ENCODE measurements around the gene FBXO31.

FBXO31 gene

DNA sequence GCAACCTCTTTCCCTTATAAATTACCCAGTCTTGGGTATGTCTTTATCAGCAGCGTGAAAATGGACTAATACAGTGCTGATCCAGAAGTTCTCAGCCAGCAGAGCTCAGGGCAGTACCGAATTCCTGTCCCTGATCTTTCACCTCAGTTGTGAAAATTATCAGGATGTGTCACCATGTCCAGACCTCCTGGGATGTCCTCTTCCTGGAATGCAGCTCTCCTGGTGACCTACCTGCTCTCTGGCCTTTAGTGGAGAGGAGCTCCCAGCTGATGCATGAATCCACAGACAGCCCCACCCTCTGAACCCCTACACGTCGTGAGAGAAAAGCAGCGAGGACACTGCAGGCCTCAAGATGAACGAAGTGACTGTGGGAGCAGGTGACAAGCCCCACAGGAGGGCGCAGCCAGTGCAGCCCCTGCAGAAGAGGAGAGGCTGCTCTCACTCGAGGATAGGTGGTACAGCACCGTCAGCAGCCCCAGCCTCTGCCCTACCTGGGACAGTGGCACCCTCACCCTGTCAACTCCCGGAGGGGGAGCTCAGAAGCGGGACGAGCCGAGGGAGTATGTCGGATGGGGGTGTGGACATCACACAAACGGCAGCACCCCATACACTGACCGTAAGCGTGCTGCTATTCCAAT is 44.4 kb downstream of the FBXO31 start:
- DNase-seq: no peak

DNA sequence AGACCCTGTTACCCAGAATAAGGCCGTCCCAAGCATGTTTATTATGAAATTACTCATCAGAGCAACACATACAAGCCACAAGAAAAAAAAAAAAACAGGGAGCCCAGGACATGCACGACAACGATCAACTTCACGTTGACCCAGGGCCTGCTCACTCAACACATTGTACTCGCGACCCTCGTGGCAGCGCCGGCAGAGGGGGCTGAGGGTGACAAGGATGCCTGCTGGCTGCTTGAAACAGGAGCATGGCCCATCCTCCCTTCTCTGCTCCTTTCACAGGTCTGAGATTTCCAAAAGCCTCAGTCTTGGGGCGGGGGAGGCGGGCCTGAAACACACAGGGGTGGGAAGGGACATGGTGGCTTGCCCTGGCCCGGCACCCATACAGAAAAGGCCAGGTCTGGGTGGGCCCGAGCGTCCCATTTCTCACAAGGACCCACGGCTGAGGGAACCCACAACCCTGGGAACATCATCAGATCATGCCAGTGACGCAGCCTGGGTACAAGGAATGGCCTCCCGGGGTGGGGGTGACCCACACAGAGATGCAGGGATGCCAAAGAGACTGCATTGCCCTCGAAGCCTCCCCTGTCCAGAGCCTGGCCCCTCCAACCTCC is 45.3 kb downstream of the FBXO31 start:
- no peak for DNase-seq

DNA sequence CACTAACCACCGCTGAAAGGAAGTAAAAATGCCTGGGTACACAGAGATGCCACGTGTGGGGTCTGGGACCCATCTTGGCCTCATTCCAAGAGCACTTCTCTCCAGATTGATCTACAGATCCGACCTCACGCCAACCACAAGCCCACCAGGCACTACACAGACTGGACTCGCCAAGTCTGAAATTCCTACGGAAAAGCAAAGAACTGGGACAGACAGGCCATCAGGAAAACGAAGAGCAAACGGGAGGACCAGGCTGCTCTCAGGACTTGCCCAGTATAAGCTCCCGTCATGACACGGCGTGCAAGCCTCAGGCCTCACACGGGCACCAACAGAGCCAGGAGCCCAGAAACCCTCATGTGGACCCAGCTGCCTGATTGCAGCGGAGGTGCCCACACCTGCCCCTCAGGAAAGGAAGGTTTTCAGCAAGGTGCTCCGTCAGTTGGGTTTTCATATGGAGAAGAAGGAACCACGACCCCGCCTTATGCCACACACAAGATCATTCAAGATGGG is 46.3 kb downstream of the FBXO31 start:
- DNase-seq: no peak

DNA sequence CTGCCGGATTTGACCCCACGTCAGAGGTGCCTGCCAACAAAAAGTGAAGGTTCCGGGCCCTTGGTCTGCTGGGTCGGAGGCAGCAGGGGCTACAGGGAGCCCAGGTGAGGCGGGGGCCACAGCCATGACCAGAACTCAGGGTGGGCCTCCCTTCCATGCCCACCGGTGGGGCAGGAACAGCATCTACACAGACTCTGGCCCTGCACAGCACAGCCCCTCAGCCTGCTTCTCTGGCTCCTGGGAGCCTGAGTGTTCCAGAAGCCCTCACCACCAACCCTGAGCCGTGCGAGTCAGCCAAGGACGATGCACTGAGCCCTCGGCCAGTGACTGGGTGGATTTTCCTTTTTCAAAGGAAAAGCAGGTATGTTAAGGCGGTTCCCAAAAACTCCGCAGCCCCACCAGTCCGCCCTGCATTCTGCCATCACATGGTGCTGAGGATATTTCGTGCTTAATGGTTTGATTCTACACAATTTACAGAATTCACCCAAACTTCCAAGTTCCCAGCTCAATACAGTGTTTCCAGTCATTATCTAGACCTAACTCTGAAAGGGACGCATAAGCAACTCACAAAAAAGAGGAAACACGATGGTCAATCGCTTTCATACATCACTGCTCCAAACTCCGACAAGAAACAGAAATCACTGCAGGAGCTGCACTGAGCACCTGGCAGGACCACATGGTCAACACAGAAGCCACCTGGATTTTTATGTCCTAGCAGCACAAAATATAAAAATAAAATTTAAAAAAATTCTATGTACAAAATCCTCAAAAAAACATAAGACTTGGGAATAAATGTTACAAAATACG is 46.9 kb downstream of the FBXO31 start:
- peak in 1 of 3 donors; percentile 14 for DNase-seq

DNA sequence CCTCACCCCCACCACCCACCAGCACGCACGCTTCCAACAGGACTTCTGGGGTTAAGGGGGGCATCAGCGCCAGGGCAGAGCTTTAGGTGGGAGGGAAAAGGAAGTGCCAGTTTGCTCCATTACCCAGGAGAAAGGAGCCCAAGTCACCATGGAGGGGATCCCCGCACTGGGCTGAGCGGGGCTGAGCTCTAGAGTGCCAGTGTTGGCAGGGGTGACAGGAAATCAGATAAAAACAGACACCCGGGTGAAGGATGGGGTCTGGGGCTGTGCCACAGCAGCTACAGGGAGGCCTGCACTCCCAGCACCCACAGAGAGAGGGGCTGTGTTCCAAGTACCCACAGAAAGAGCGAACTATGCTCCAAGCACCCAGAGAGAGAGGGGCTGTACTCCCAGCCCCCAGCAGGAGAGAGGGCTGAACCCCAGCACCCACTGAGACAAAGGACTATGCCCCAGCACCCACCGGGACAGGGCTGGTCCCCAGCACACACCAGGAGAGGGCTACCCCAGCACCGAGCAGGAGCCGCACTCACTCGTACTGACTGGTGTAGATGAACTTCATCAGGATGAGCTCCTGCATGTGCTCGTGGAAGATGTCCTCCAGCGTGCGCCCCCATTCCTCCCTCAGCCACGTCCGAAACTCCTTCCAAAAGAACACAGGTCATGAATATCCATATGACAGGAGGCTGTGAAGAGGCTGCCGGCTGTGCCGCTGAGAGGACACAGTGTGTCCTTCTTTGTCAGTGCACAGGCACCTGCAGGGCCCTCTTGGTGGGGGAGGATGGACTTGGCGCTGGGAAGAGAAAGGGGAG is 47.7 kb downstream of the FBXO31 start:
- DNase-seq: no peak

DNA sequence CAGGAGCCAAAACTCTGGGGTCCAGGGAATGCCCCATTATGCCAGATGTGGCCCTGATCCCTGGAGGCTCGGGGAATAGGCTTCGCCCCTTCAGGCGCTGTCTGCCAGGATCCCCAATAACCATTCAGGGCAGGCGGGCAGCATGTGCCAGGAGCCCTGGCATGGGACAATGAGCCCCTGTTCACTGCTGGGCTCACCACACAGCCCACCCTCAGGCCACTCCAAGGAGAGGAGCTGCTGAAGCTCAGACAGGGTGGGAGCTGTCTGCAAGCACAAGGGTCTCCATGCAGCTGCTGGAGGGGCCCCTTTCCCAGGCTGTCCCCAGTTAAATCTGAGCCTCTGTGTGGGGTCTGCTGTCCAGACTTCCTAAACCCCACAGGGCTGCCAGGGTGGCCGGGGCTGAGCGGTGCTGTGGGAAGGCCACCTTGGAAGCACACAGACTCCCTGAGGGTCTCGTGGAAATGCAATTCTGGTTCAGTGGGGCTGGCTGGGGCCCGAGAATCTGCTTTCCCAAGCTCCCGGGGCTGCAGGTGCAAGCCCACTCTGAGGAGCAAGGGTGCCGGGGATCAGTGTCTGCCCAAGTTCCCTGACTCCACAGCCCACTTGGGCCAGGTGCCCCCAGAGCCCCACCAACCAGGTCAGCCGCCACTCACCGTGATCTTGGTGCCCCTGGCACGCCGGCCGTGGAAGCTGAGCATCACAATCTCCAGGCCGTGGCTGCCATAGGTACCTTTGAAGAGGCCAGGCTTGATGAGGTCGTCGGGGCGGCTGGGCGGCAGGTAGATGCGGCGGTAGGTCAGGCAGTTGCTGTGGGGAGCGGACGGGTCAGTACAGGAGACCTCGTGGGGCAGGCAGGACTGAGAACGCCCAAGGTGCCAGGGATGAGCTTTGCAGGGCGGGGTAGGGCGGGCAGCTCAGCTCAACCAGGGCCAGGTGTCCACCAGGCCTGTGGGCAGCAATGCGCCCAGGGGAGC is 48.6 kb downstream of the FBXO31 start:
- no peak for DNase-seq

DNA sequence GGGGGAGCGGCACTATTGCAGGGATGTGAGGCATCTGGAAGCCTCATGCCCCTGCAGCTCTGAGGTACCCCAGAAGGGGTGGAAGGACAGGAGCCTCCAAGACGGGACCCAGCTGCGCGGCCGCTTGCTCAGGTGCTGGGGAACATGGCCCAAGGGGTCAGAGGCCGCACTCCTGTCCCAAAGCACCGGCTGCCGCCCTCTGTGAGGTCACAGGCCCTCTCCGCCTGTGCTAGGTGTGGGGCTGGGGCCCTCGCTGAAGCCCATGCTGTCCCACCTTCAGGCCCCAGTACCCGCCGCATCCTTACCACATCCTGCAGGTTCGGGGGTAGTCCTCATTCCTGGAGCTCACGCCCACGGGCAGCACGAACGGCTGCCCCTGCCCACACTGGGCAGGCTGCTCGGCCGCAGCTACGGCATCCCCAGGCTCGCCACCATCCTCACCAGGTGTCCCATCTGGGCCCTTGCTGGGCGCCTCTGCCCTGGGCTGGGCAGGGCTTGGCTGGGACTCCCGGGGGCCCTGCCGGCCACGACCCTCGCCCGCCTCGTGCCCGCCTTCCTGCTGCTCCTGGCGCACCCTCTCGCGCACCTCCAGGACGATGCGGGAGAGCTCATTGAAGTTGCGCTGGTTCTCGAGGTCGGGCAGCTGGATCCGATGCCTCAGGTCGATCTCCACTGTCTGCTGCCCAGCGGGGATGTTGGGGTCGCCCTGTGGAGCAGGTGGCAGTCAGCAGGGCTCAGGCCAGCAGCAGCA is 49.8 kb downstream of the FBXO31 start:
- DNase-seq: no peak

DNA sequence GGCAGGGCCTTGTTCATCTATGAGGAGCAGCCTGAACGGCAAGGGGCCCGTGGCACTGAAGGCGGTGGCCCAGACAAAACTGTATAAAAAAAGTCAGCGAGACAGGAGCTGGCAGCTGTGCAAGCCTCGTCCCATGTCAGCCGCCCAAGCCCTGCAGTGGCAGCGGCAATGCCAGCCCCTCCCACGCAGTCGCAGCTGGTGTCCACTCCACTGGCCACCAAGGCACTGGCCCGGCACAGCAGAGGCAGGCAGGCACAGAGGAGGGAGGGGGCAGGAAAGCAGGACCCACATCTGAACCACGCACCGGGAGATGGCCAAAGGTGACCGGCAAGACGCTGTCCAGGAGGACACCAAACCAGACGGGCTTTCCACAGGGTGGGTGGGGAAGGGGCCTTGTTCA is 50.5 kb downstream of the FBXO31 start:
- DNase-seq: no peak

DNA sequence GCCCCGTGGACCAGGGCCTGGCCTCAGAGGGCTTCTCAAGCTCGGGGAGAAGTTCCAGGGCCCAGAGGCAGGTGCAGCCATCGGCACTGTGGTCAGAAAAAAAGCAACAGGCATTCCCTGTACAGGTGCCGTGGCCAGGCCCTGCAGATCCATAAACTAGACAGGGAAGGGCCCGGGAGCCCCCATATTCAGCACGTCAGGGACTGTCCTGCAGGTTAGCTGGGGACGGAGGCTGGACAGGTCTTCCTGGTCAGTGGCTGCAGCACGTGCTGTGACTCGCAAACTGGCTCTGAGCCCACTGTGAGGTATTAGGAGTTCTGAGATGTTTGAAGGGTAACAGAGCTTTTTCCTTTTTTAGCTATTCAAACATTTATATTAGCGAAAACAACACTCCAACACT is 51.4 kb downstream of the FBXO31 start:
- DNase-seq: no peak

DNA sequence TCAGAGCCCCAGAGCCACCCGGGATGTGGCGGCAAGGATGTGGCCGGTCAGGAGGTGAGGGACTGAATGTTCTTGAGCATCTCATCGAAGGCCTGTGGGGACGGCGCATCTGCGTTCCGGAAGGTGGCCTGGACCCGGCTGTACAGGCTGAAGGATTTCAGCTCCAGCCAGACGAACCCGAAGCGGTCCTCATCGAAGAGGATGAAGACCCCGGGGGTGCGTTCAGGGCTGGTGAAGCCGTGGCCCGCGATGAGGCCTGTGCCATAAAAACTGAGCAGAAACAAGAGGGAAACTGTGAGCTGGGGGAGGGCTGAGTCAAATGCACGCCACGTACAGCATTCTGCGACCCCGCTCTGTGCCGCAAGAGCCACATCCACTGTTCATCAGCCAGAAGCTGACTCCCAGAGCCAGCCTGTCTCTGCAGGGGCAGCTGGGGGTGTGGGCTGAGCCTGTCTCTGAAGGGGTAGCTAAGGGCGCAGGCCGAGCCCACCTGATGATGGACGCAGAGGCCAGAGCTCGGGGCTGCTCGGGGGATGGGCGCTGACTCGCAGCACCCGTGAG is 52.3 kb downstream of the FBXO31 start:
- no peak for DNase-seq

DNA sequence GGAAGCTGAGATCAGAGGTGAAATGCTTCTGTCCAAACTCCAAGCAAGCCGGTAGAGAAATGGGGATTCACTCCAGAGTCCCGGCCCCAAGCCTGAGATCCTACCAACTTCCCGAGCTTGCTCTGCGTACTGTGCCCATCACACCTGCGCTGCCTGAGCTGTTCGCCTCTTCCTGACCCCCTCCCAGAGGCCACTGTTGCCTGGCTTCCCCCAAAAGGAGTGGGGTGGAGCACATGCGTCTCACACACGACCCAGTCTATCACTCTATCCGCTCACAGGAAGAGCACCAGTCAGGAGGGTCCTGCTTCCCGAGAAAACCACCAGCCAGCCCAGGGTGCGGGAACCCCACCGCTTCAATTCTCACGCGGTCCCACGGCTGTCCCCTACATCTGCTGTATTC is 52.9 kb downstream of the FBXO31 start:
- no peak for DNase-seq

DNA sequence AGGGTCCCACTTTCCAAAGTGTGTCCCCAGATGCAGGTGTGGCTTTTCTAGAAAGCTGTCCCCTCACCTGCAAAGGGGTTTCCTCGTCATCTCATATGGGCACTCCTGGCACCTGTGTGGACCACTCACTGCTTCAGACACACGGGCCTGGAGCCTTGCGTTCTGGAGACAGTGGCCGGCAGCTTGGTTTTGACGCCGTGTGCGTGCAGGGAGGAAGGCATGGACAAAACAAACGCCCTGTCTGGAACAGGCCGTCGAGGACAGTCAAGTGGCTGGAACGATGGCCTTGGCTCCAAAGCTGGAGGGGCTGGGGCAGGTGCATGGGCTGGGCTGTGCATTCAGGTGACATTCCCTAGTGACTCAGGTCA is 53.3 kb downstream of the FBXO31 start:
- DNase-seq: no peak

DNA sequence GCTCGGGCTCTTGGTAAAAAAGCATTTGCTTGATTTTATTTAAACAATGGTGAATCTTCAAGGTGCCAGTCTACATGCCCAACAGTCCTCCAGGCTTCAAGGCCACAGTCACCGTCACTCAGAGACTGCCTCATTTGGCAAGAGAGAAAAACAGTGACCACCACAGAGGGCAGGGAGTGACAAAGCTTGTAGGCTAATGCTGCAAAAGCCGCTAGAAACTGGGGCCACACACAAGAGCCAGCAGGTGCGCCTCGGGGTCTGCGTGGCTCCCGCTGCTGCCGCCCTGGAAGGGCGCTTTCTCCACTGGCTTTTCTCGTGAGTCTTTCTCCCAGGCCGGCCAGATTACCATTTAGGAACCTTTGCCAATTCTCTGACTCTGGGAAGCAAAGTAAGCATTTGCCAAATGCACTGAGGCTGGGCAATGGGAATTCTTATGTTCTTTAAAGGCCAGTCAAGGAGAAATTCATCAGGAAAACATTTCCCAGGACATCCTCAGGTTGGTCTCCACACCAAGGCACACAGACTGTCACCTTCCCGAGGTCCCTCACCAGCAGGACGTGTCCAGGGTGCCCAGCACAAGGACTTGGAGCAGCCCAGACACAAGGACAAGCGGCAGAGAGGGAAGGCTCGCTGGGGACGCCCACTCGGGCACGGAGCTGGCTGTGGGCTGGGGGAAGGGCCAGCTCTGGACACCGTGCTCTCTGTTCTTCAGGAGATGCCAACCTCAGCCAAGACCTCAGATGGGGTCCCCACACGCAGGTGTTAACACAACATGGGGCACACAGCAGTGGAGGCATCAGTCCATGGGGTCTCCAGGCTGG is 53.9 kb downstream of the FBXO31 start:
- DNase-seq: no peak

DNA sequence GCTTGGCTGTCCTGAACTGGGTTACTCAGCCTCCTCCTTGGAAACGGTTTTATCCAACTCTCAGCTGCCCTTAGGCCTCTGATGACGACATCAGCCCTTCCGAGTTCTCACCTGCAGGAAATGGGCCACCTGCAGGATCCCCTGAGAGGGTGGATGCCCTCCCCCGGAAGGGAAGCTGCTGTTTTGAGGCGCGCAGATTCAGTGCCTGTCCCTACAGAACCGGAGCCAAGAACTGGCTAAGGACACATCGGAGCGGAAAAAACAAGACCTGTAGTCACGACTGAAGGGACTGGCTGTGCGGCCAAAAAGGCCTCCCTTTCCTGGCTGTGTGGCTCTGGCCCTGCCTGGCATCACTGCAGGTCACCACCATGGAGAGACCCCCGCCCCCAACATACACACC is 54.7 kb downstream of the FBXO31 start:
- no peak for DNase-seq

DNA sequence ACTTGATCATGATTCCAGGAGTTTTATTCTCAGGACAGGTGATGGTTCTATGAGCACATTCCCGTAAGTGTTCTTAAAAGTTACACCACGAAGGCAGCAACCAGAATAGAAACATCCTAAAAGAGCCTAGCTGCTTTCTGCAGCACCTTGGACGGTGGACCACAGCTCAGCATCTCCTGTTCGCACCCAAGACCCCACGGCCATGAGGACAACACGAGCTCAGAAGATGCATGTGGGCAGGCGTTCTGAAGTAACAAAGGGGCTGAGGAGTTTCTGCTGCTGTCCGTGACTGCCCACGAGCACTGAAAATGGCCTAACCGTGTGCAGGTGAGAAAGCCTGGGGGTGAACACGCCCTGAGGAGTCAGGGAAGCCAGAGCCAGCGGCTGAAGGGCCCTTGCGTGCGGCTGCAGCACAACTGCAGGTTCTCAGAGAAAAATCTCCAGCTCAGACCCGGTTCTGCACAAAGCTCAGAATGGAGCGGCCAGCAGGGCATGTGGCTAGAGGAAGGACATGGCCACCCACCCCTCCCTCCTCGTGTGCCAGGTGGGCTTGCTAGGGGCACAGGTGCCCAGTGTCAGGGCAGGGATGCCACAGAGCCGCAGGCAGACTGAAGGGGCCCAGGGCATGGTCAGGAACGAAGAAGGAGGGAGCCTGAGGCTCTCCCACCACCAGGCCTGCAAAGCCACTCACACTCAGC is 55.6 kb downstream of the FBXO31 start:
- DNase-seq: no peak

DNA sequence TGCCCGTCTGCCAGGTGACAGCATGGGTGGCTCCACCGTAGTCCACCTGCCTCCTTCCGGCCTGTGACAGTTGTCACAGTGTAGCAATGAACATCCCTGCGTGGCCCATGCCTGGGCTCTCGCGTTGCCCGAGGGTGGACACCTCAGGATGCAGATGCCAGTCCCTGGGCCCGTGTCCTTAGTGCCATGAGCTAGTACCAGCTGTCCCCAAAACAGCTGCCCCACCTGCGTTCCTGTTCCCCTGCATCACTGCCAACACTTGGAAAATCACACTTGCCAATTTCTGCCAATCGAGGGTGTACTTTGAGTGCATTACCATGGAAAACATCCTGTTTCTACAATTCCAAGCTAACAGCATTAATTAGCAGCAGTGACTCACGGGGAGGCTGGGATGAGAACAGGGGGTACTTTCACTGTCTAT is 57.4 kb downstream of the FBXO31 start:
- no peak for DNase-seq

DNA sequence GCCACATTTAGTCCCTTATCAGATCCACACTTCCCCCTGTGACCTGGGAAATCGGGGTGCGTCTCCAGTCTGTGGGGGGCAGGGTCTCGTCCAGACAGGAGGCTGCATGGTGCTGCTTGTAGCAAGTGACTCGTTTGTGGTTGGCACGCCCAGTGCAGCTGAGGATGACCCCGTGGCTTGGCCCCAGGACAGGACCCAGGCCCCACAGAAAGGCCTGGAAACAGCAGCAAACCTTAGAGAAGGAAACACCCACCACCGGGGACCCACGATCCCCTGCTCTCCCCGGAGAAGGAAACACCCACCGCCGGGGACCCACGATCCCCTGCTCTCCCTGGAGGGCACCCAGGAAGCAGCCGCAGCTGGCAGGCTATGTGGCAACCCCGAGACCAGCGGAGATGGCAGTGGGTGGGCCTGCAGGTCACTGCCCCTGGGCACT is 58.1 kb downstream of the FBXO31 start:
- DNase-seq: no peak

DNA sequence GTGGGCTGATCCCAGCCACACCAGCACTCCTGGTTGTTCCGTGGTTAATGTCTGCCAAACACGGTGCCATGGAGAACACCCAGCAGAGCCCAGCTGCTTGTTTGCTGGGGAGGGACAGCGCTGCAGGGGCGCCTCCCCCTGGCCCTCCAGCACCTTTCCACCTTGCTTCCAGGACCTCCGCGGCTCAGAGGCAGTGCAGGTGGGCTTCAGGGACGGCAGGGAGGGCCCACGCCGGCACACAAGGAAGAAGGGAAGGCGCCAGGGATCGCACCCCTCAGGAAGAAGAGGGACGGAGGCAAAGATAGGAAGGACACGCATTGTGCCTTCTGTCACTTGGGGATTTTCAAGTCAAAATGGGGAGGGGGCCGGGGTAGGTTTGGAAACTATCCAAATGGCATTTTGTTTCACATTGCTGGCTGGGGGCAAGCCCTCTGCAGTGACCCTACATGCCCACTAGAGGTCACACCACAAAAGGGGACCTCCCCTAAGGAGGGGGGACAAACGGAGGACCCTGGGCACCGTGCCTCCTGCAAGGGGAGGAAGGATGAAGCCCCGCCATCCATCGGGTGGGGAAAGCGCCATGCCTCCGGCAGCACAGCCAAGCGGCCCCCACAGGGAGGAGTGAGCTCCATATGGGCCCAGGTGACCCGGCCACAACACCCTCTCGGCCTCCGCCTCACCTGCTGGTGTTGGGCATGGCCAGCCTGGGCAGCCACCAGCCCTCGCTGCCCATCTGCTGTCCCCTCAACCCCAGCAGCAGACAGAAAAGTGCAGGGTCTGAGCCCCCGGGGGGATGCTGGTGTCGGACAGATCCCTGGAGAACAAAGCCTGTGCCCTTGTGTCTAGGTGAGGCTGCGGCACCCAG is 58.9 kb downstream of the FBXO31 start:
- peak; percentile 32 to 62 (median 51) for DNase-seq

Data from suppressor macrophage treated with lipopolysaccharide for 1 hour (primary cell).